HG03378 (cell line): Measurements from ENCODE around the gene SCUBE3.

Source experiments
- ATAC-seq: cut with Tn5 transposase; IDR thresholded peaks from one replicate; pipeline ENCODE4 v1.9.1; 2021; ENCODE audit warnings: mild to moderate bottlenecking, moderate library complexity; ENCODE audit not compliant: unreplicated experiment

Gene SCUBE3

GRCh38 chr6:35264550-35265274 is 51.0 kb downstream of the SCUBE3 start:
- no peak for ATAC-seq

- ATAC-seq: no peak
Measured at GRCh38 chr6:35265523-35265922, 51.8 kb downstream of the SCUBE3 start.

- no peak for ATAC-seq
Measured at GRCh38 chr6:35267446-35267845, 53.7 kb downstream of the SCUBE3 start.

GRCh38 chr6:35267897-35268296 is 54.1 kb downstream of the SCUBE3 start:
- no peak for ATAC-seq

- ATAC-seq: no peak
Measured at GRCh38 chr6:35272005-35272404, 58.2 kb downstream of the SCUBE3 start.

- ATAC-seq: no peak
Measured at GRCh38 chr6:35273822-35274559, 60.2 kb downstream of the SCUBE3 start.

- no peak for ATAC-seq
Measured at GRCh38 chr6:35275744-35276260, 62.0 kb downstream of the SCUBE3 start.

- ATAC-seq: no peak
Measured at GRCh38 chr6:35278708-35279107, 65.0 kb downstream of the SCUBE3 start.

- no peak for ATAC-seq
Measured at GRCh38 chr6:35280903-35281302, 67.1 kb downstream of the SCUBE3 start.

- ATAC-seq: no peak
Measured at GRCh38 chr6:35282472-35282871, 68.7 kb downstream of the SCUBE3 start.

GRCh38 chr6:35283361-35283760 is 69.6 kb downstream of the SCUBE3 start:
- ATAC-seq: no peak

- ATAC-seq: no peak
Measured at GRCh38 chr6:35287671-35288396, 74.1 kb downstream of the SCUBE3 start.

- no peak for ATAC-seq
Measured at GRCh38 chr6:35288834-35289233, 75.1 kb downstream of the SCUBE3 start.

GRCh38 chr6:35291491-35291890 is 77.7 kb downstream of the SCUBE3 start:
- ATAC-seq: no peak

- no peak for ATAC-seq
Measured at GRCh38 chr6:35292494-35292893, 78.7 kb downstream of the SCUBE3 start.

GRCh38 chr6:35293681-35294080 is 79.9 kb downstream of the SCUBE3 start:
- no peak for ATAC-seq

- no peak for ATAC-seq
Measured at GRCh38 chr6:35294308-35294945, 80.7 kb downstream of the SCUBE3 start.

- no peak for ATAC-seq
Measured at GRCh38 chr6:35295036-35295435, 81.3 kb downstream of the SCUBE3 start.

- no peak for ATAC-seq
Measured at GRCh38 chr6:35295521-35296315, 82.0 kb downstream of the SCUBE3 start.

- ATAC-seq: no peak
Measured at GRCh38 chr6:35296931-35297600, 83.3 kb downstream of the SCUBE3 start.
